D721Med (cell line): ENCODE results near the gene ST7.

ENCODE experiments used
- DNase-seq: peaks from one replicate; pipeline ENCODE4 v3.0.0; 2011; ENCODE audit warnings: low spot score; ENCODE audit not compliant: insufficient read length
- FAIRE-seq: peaks from 2 replicates; lab custom pipeline; 2011; peaks lifted over from hg19 to GRCh38; lab: Jason Lieb, UNC
- CTCF ChIP-seq: IDR thresholded peaks from 2 replicates; pipeline ENCODE4 v1.5.1; 2012; ENCODE audit warnings: mild to moderate bottlenecking, control low read depth; ENCODE audit not compliant: insufficient read depth; ENCODE audit errors: missing control alignments

The ST7 gene

GRCh38 chr7:117208257-117208656 is 255.0 kb downstream of the ST7 start:
- FAIRE-seq = no peak
- no peak for DNase-seq
- no peak for TF ChIP-seq CTCF

GRCh38 chr7:117210397-117210796 is 257.1 kb downstream of the ST7 start:
- DNase-seq (no peak), FAIRE-seq (no peak)
- no peak for TF ChIP-seq CTCF

GRCh38 chr7:117210908-117211307 is 257.6 kb downstream of the ST7 start:
- DNase-seq = no peak
- TF ChIP-seq CTCF = no peak
- no peak for FAIRE-seq

GRCh38 chr7:117211614-117212013 is 258.3 kb downstream of the ST7 start:
- FAIRE-seq (no peak), DNase-seq (no peak)
- no peak for TF ChIP-seq CTCF

GRCh38 chr7:117212969-117213877 is 259.9 kb downstream of the ST7 start:
- no peak for DNase-seq
- FAIRE-seq = no peak

GRCh38 chr7:117216010-117216409 is 262.7 kb downstream of the ST7 start:
- DNase-seq (no peak), FAIRE-seq (no peak)
- TF ChIP-seq CTCF = no peak

More at GRCh38 chr7:117212969-117213877, 259.9 kb downstream of the ST7 start:
- TF ChIP-seq CTCF = peak; percentile 64

GRCh38 chr7:117216436-117217069 is 263.3 kb downstream of the ST7 start:
- FAIRE-seq (no peak), DNase-seq (no peak)
- TF ChIP-seq CTCF = no peak
